Measurements from ENCODE around the gene CALR3. TPM values are rescaled to one million over a fixed set of nuclear protein-coding genes. Genes with fewer than 3 reads are reported as not detected.
"Not testable (repeated sequence)": the region's sequence is repeated elsewhere in the genome, so short reads cannot be mapped to it uniquely, and the experiment has no call there.

The CALR3 gene
- total and polyA plus RNA-seq, 9 donors = 0.17 to 0.22 TPM; not detected in 7

DNA sequence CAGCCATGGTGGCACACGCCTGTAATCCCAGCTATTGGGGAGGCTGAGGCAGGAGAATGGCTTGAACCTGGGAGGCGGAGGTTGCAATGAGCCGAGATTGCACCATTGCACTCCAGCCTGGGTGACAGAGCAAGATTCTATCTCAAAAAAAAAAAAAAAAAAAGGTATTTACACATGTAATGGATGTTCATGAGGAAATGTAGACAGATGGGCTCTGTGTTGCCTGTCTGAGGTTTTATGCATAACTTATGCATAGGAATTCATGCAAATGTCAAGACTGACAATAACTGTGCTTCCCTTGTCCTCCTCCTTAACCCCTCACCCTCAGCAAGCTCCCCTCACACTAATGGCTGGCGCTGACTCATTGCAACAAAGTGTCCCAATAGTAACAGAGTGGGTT is 9.5 kb downstream of the CALR3 start:
- DNase-seq; H3K4me3 ChIP-seq (ENCODE audit: low read length); H3K27me3 ChIP-seq (ENCODE audit: control insufficient read depth, insufficient read depth, low read length); H3K4me1 ChIP-seq (ENCODE audit: control insufficient read depth, insufficient read depth, low read length); H3K27ac ChIP-seq (ENCODE audit: low read length); H3K36me3 ChIP-seq (ENCODE audit: control insufficient read depth, insufficient read depth, low read length); H3K9me3 ChIP-seq (replicated peaks; ENCODE audit: control insufficient read depth, low read depth, low read length): not testable (repeated sequence)
- WGBS (ENCODE audit: insufficient coverage) = no CpG with 5 or more reads among the region's 4 CpGs

DNA sequence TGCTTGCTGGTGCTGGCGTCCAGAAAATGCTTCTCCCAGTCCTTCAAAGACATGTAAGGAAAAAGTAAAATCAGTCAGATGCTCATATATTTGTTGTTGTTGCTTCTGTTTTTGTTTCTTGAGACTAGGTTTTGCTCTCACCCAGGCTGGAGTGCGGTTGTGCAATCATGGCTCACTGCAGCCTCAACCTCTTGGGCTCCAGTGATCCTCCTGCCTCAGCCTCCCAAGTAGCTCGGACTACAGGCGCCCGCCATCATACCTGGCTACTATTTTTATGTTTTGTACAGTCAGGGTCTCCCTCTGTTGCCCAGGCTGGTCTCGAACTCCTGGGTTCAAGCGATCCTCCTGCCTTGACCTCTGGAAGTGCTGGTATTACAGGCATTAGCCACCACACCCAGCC is 13.2 kb downstream of the CALR3 start:
- Histone ChIP-seq H3K4me3 (ENCODE audit: low read length) (no peak overlapping the region), H3K27me3 (ENCODE audit: control insufficient read depth, insufficient read depth, low read length) (no peaks in the 10 kb centered on the region), H3K27ac (ENCODE audit: low read length) (no peak overlapping the region), H3K36me3 (ENCODE audit: control insufficient read depth, insufficient read depth, low read length) (no peaks in the 10 kb centered on the region), H3K4me1 (ENCODE audit: control insufficient read depth, insufficient read depth, low read length) (no peaks in the 10 kb centered on the region), H3K9me3 (replicated peaks; ENCODE audit: control insufficient read depth, low read depth, low read length) (no peaks in the 10 kb centered on the region)
- 91% methylated on average over 4 of the region's 7 CpGs for WGBS (ENCODE audit: insufficient coverage)
- no peak for DNase-seq

DNA sequence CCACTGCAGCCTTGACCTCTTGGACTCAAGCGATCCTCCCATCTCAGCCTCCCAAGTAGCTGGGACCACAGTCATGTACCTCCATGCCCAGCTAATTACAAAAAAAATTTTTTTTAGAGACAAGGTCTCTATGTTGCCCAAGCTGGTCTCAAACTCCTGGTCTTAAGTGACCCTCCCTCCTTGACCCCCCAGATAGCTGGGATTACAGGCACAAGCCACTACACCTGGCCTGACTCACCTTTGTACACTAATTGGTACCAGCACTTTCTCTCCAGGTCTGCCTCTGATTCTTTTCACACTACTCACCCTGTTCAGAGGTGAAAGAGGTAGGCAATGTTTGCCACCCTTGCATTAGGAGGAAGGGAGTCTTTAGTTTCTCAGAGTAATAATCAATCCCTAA is 18.7 kb downstream of the CALR3 start:
- Histone ChIP-seq H3K36me3 (ENCODE audit: control insufficient read depth, insufficient read depth, low read length) (no peaks in the 10 kb centered on the region), H3K9me3 (replicated peaks; ENCODE audit: control insufficient read depth, low read depth, low read length) (no peaks in the 10 kb centered on the region), H3K4me3 (ENCODE audit: low read length) (no peak overlapping the region), H3K27ac (ENCODE audit: low read length) (no peak overlapping the region), H3K4me1 (ENCODE audit: control insufficient read depth, insufficient read depth, low read length) (peaks cover 2% of the 10 kb centered on the region), H3K27me3 (ENCODE audit: control insufficient read depth, insufficient read depth, low read length) (no peaks in the 10 kb centered on the region)
- WGBS (ENCODE audit: insufficient coverage) = 91% methylated on average over 1 of the region's 1 CpG
- no peak for DNase-seq

- Histone ChIP-seq H3K9me3 (replicated peaks; ENCODE audit: control insufficient read depth, low read depth, low read length) (no peaks in the 10 kb centered on the region), H3K4me3 (ENCODE audit: low read length) (no peak overlapping the region), H3K27ac (ENCODE audit: low read length) (no peak overlapping the region), H3K36me3 (ENCODE audit: control insufficient read depth, insufficient read depth, low read length) (no peaks in the 10 kb centered on the region), H3K4me1 (ENCODE audit: control insufficient read depth, insufficient read depth, low read length) (peaks cover 4% of the 10 kb centered on the region), H3K27me3 (ENCODE audit: control insufficient read depth, insufficient read depth, low read length) (no peaks in the 10 kb centered on the region)
- DNase-seq = no peak
- no CpG with 5 or more reads among the region's 3 CpGs for WGBS (ENCODE audit: insufficient coverage)
Observed at GRCh38 chr19:16476401-16476800, 19.6 kb downstream of the CALR3 start.

GRCh38 chr19:16473875-16474392 is 22.0 kb downstream of the CALR3 start:
- H3K36me3 ChIP-seq (ENCODE audit: control insufficient read depth, insufficient read depth, low read length) = peaks cover 4% of the 10 kb centered on the region
- no peak overlapping the region for H3K4me3 ChIP-seq (ENCODE audit: low read length)
- WGBS (ENCODE audit: insufficient coverage) = 92% methylated on average over 1 of the region's 13 CpGs
- peaks cover 20% of the 10 kb centered on the region for H3K4me1 ChIP-seq (ENCODE audit: control insufficient read depth, insufficient read depth, low read length)
- no peaks in the 10 kb centered on the region for H3K9me3 ChIP-seq (replicated peaks; ENCODE audit: control insufficient read depth, low read depth, low read length)
- peak; percentile 58 for DNase-seq
- no peaks in the 10 kb centered on the region for H3K27me3 ChIP-seq (ENCODE audit: control insufficient read depth, insufficient read depth, low read length)
- no peak overlapping the region for H3K27ac ChIP-seq (ENCODE audit: low read length)

GRCh38 chr19:16472992-16473391 is 23.0 kb downstream of the CALR3 start:
- Histone ChIP-seq H3K36me3 (ENCODE audit: control insufficient read depth, insufficient read depth, low read length) (peaks cover 4% of the 10 kb centered on the region), H3K27me3 (ENCODE audit: control insufficient read depth, insufficient read depth, low read length) (no peaks in the 10 kb centered on the region), H3K4me3 (ENCODE audit: low read length) (no peak overlapping the region), H3K9me3 (replicated peaks; ENCODE audit: control insufficient read depth, low read depth, low read length) (no peaks in the 10 kb centered on the region), H3K27ac (ENCODE audit: low read length) (no peak overlapping the region), H3K4me1 (ENCODE audit: control insufficient read depth, insufficient read depth, low read length) (peaks cover 22% of the 10 kb centered on the region)
- no CpG with 5 or more reads among the region's 2 CpGs for WGBS (ENCODE audit: insufficient coverage)
- no peak for DNase-seq

- not testable (repeated sequence) for H3K27me3 ChIP-seq (ENCODE audit: control insufficient read depth, insufficient read depth, low read length); H3K36me3 ChIP-seq (ENCODE audit: control insufficient read depth, insufficient read depth, low read length); DNase-seq; H3K9me3 ChIP-seq (replicated peaks; ENCODE audit: control insufficient read depth, low read depth, low read length)
- peaks cover 24% of the 10 kb centered on the region for H3K4me1 ChIP-seq (ENCODE audit: control insufficient read depth, insufficient read depth, low read length)
- peak overlapping the region; percentile 69 for H3K4me3 ChIP-seq (ENCODE audit: low read length)
- H3K27ac ChIP-seq (ENCODE audit: low read length) = peak overlapping the region; percentile 77
- no CpG with 5 or more reads among the region's 2 CpGs for WGBS (ENCODE audit: insufficient coverage)
Observed at GRCh38 chr19:16472559-16472899, 23.4 kb downstream of the CALR3 start.

GRCh38 chr19:16470911-16471811 is 24.8 kb downstream of the CALR3 start:
- Histone ChIP-seq H3K27me3 (ENCODE audit: control insufficient read depth, insufficient read depth, low read length) (no peaks in the 10 kb centered on the region), H3K4me3 (ENCODE audit: low read length) (peak overlapping the region; percentile 73), H3K9me3 (replicated peaks; ENCODE audit: control insufficient read depth, low read depth, low read length) (no peaks in the 10 kb centered on the region), H3K27ac (ENCODE audit: low read length) (peak overlapping the region; percentile 47), H3K4me1 (ENCODE audit: control insufficient read depth, insufficient read depth, low read length) (peaks cover 24% of the 10 kb centered on the region), H3K36me3 (ENCODE audit: control insufficient read depth, insufficient read depth, low read length) (peaks cover 4% of the 10 kb centered on the region)
- peak; percentile 45 for DNase-seq
- WGBS (ENCODE audit: insufficient coverage) = under 1% methylated on average over 64 of the region's 67 CpGs

DNA sequence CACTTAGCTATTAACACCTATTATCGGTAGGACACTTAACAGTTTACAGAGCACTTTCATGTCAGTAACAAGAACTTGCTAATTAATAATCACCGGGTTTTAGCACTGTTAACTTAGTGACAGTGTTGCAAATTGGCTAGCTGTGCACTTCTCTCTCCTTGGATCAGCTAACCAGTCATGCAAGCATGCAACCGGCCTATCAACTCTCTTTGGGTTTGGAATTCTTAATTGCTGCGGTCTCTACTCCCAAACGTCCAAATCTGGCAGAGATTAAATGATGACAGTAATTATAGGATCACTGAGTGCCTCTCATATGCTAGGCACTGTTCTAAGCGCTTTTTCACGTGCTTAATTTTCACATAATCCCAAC is 25.4 kb downstream of the CALR3 start:
- WGBS (ENCODE audit: insufficient coverage) = 8% methylated on average over 2 of the region's 7 CpGs
- Histone ChIP-seq H3K36me3 (ENCODE audit: control insufficient read depth, insufficient read depth, low read length) (peaks cover 4% of the 10 kb centered on the region), H3K27me3 (ENCODE audit: control insufficient read depth, insufficient read depth, low read length) (no peaks in the 10 kb centered on the region), H3K4me1 (ENCODE audit: control insufficient read depth, insufficient read depth, low read length) (peaks cover 24% of the 10 kb centered on the region), H3K9me3 (replicated peaks; ENCODE audit: control insufficient read depth, low read depth, low read length) (no peaks in the 10 kb centered on the region), H3K4me3 (ENCODE audit: low read length) (peak overlapping the region; percentile 73), H3K27ac (ENCODE audit: low read length) (no peak overlapping the region)
- no peak for DNase-seq

DNA sequence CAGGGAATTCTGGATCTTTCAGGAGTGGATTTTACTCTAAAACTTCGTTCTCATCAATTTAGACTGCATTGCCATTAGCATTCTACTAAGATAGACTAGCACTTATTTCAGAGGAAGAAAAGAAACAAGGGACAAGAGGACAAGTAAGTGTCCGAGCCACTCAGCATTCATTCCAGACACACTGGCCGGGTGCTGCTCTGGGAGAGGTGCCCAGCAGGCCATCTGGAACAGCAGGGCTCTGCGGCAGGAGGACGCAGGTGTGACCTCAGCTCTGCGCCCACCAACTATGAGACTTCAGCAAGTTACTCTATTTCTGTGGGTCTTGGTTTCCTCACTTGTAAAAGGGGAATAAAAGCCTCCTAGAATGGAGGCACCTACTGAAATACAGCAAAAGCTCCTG is 28.4 kb downstream of the CALR3 start:
- Histone ChIP-seq H3K4me3 (ENCODE audit: low read length) (no peak overlapping the region), H3K9me3 (replicated peaks; ENCODE audit: control insufficient read depth, low read depth, low read length) (no peaks in the 10 kb centered on the region), H3K36me3 (ENCODE audit: control insufficient read depth, insufficient read depth, low read length) (peaks cover 8% of the 10 kb centered on the region), H3K4me1 (ENCODE audit: control insufficient read depth, insufficient read depth, low read length) (peaks cover 43% of the 10 kb centered on the region), H3K27me3 (ENCODE audit: control insufficient read depth, insufficient read depth, low read length) (no peaks in the 10 kb centered on the region), H3K27ac (ENCODE audit: low read length) (no peak overlapping the region)
- DNase-seq = no peak
- WGBS (ENCODE audit: insufficient coverage) = 40% methylated on average over 1 of the region's 6 CpGs
